GM12892 (cell line): ENCODE data around the gene CSK.

Experiments used
- DNase-seq: peaks from one replicate; pipeline ENCODE4 v3.0.0; 2011; ENCODE audit not compliant: insufficient read length
- FAIRE-seq: peaks from 2 replicates; lab custom pipeline; 2011; peaks lifted over from hg19 to GRCh38; lab: Jason Lieb, UNC
- POLR2A ChIP-seq: IDR thresholded peaks from 2 replicates; pipeline ENCODE4 v1.6.1; 2011; ENCODE audit warnings: low read depth, low read length, control low read depth
- POLR2AphosphoS5 ChIP-seq: IDR thresholded peaks from 2 replicates; pipeline ENCODE4 v1.6.1; 2011; ENCODE audit warnings: low read depth, low read length, control low read depth
- TAF1 ChIP-seq: IDR thresholded peaks from 2 replicates; pipeline ENCODE4 v1.6.1; 2011; ENCODE audit warnings: low read depth, mild to moderate bottlenecking, control low read depth, low read length, borderline replicate concordance

Gene CSK

GRCh38 chr15:74843445-74843828, 61.6 kb downstream of the CSK start:
- no peak for TF ChIP-seq POLR2A
- no peak; the same call in 1 of the 2 replicates for TF ChIP-seq POLR2AphosphoS5
- no peak for TF ChIP-seq TAF1
- DNase-seq: no peak
- no peak for FAIRE-seq

DNA sequence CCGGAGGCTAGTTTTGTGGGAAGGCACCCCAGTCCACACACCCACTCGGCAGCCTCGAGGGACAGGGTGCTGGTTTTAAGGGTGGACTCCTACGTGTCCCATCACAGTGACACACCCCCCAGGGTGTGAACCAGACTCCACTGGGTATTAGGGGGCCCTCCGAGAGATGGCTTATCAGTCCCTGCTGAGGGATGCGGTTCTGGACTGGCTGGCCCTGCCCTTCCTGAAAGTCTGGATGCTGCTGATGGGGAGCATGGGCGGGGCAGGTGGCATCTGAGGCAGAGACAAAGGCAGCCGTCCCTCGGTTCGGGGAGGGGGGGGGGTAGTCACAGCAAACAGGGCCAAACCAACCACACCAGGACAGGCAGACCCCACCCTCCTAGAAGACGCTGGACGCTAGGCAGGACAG, 62.0 kb downstream of the CSK start:
- TF ChIP-seq POLR2AphosphoS5 (no peak; the same call in 1 of the 2 replicates), POLR2A (no peak), TAF1 (no peak)
- DNase-seq: no peak
- no peak for FAIRE-seq

DNA sequence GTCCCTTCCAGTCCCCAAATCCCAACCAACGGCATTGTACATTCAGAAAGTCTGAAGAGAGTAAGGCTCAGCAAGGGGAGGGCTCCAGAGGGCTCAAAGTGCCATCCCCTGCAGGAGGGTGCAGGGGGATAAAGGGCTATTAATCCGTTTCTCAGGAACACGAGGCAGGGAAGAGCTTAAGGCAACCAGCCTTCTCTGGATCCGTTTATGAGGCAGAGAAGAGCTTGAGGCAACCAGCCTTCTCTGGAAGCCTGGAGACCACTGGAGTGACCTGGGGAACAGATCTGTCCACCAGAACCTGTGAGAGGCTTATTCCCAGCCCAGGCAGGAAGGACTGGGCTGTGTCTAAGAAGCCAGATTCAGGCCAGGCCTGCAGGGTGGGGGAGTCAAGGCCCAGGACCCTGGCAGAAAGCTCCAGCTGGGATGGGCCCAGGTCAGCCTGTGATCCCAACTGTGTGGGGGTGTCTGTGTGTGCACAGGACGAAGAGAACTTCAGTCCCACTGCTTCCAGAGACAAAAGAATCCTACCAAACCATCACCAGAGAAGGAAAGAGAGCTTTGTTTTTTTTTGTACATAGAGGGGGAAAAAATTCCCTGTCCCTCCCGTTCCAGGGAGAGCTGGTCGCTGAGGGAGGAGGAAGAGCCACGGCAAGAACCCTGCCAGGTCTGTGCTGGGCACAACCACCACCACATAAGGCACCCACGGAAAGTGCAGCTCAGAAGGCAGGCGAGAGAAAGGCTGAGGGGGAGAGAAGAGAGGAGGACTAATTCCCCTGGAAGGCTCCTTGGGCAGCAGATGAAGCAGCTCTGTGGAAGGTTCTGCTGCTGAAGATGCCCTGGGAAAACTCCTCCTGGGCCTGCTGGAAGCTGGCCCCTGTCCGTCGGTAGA, 62.7 kb downstream of the CSK start:
- no peak for FAIRE-seq
- no peak for DNase-seq

DNA sequence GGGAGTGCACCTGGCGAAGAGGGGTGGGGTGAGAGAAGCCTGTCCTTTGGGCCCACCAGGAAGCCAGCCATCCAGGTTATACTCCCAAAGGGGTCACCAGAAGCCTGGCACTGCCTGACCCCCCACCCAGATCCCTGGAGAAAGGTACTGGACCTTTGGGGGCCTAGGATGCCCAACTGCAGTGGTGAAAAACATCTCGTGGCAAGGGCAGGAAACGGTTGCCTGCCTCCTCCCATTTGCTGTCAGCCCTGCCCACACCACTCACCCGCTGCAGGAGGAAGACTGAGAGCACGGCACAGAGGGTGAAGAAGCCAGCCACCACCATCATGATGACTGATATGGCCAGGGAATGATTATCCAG, 63.3 kb downstream of the CSK start:
- DNase-seq (no peak), FAIRE-seq (no peak)
- 0 out of 2 replicates have a peak, but pooled peaks have one; percentile 15 for TF ChIP-seq POLR2AphosphoS5
- TF ChIP-seq POLR2A: no peak

More for the DNA sequence above, 62.7 kb downstream of the CSK start:
- TF ChIP-seq TAF1 (no peak), POLR2AphosphoS5 (no peak), POLR2A (no peak)

- DNase-seq (no peak), FAIRE-seq (no peak)
- no peak for TF ChIP-seq TAF1
- TF ChIP-seq POLR2AphosphoS5: no peak
- TF ChIP-seq POLR2A: no peak
Observed at GRCh38 chr15:74845581-74845980, 63.7 kb downstream of the CSK start.

- TF ChIP-seq POLR2AphosphoS5: no peak
- TF ChIP-seq POLR2A: no peak
- no peak for TF ChIP-seq TAF1
- no peak for DNase-seq
- no peak for FAIRE-seq
Observed at GRCh38 chr15:74847432-74847831, 65.6 kb downstream of the CSK start.

DNA sequence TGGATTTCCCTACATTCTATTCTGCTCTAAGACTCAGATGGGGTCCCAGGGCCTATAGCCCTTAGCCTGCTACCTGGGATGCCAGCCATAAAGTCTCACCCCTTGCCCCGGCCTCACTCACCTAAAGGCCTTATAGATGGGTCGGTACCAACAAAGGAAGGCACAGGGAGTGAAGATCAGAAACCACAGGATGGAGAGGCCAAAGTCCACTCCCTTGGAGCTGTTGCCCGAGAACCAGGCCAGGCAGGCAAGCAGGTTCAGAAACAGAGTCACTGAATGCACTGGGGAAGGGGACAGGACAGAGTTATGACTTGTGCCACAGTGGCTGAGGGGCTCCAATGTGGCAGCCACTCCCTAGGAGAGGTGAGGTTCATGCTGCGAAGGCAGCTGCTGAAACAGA, 68.5 kb downstream of the CSK start:
- DNase-seq (no peak), FAIRE-seq (no peak)
- TF ChIP-seq TAF1 (no peak), POLR2A (no peak), POLR2AphosphoS5 (no peak)

DNA sequence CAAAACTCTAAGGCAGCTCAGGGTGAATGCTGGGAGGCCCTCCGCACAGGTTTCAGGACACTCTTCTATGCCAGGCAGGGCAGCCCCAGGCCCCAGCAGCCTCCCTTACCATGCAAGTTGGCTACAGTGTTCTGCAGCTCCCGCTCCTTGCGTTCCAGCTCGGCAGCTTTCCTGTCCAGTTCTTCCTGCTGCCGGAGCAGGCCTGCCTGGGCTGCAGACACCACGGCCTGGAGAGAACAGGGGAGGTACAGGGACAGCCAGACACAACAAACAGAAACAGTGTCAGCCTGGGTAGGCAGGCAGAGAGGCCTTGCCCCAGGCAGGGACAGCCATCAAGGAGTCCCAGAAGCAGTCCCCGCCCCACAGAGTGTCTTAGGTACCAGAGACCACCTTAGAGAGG, 70.1 kb downstream of the CSK start:
- FAIRE-seq: no peak
- no peak for DNase-seq
- TF ChIP-seq TAF1 (no peak), POLR2A (no peak), POLR2AphosphoS5 (no peak)
